Lung (tissue), 16 donors: ENCODE results near the gene CXCL13. TPM values are rescaled to one million over a fixed set of nuclear protein-coding genes. Genes with fewer than 3 reads are reported as not detected.
"Not testable (repeated sequence)": the region's sequence is repeated elsewhere in the genome, so short reads cannot be mapped to it uniquely, and the experiment has no call there.

ENCODE experiments used
- ATAC-seq: fragments of 200-7000 bp; cut with Tn5 transposase; one replicate; pipeline ENCODE4 v1.9.1; 2020; ENCODE audit warnings: moderate number of reproducible peaks; ENCODE audit not compliant: insufficient read depth, low FRiP score
- DNase-seq, 3 donors: peaks; one replicate each; pipeline ENCODE4 v3.0.0-alpha.2; 2013 to 2017
- H3K27ac ChIP-seq, 2 donors: one replicate each; pipeline ENCODE4 v1.5.1; 2013; ENCODE audit warnings: mild to moderate bottlenecking in 2 of 2, moderate library complexity in 2 of 2, control low read depth in 1 of 2, inconsistent platforms in 1 of 2, low read depth in 1 of 2, low read length in 1 of 2
- H3K27me3 ChIP-seq, 3 donors: one replicate each; pipeline ENCODE4 v1.5.1; 2013; ENCODE audit warnings: low read length in 2 of 3; ENCODE audit not compliant: control insufficient read depth in 3 of 3, insufficient read depth in 3 of 3
- H3K36me3 ChIP-seq, 4 donors: one replicate each; pipeline ENCODE4 v1.5.1; 2013; ENCODE audit warnings: low read length in 4 of 4, mild to moderate bottlenecking in 1 of 4, moderate library complexity in 1 of 4; ENCODE audit not compliant: control insufficient read depth in 4 of 4, insufficient read depth in 4 of 4
- H3K4me1 ChIP-seq, 5 donors: one replicate each; pipeline ENCODE4 v1.5.1; 2013; ENCODE audit warnings: low read length in 5 of 5, mild to moderate bottlenecking in 2 of 5, moderate library complexity in 1 of 5; ENCODE audit not compliant: control insufficient read depth in 5 of 5, insufficient read depth in 5 of 5
- H3K4me3 ChIP-seq: one replicate; pipeline ENCODE4 v1.5.1; 2013; ENCODE audit warnings: mild to moderate bottlenecking, control low read depth, moderate library complexity
- H3K9ac ChIP-seq, 2 donors: one replicate each; pipeline ENCODE4 v1.5.1; 2013; ENCODE audit warnings: low read length in 2 of 2, control low read depth in 1 of 2; ENCODE audit not compliant: insufficient read depth in 1 of 2
- H3K9me3 ChIP-seq, 4 donors: one replicate each; pipeline ENCODE4 v1.5.1; 2013; ENCODE audit warnings: low read length in 3 of 4, mild to moderate bottlenecking in 1 of 4, moderate library complexity in 1 of 4; ENCODE audit not compliant: control insufficient read depth in 4 of 4, insufficient read depth in 3 of 4
- CTCF ChIP-seq: IDR thresholded peaks from 2 replicates; pipeline ENCODE4 v1.5.1; 2012; ENCODE audit warnings: mild to moderate bottlenecking; ENCODE audit errors: control extremely low read depth, extremely low read depth
- WGBS, 2 donors: extraction: QIAGEN DNeasy Blood & Tissue Kit; methylation state at CpG; one replicate each; pipeline ENCODE4 v1.1.7; 2013; 5-methylcytosine and 5-hydroxymethylcytosine counted together
- long read RNA-seq, 5 donors: transcript quantifications; one replicate each; lab custom pipeline, GENCODE V29; 2026
- polyA plus RNA-seq, 2 donors: library from polyadenylated mRNA; stranded (reverse); fragments of 200-250 nt; gene quantifications; one replicate each; pipeline ENCODE4 v1.2.1, GENCODE V29; 2013
- total RNA-seq, 2 donors: library from RNA; depleted of rRNA in 1 of 2; stranded (reverse); fragments of >200 nt in 1 of 2; gene quantifications; one replicate each; pipeline ENCODE4 v1.2.1, GENCODE V29; 2014 to 2021
- donor health status: control.
- donor health status: control.
- donor health status: Bipolar disorder and iron deficiency.
- donor health status: healthy.
- donor health status: DM: yes; HTN: yes; CAD: no.

Gene CXCL13
- 10 to 100 TPM in 1 of 2 donors, not detected in 1; 50.0 TPM for total RNA-seq
- polyA plus RNA-seq = 1 to 10 TPM in 1 of 2 donors, under 1 TPM in 1; 0.26 to 5.4 TPM
- long read RNA-seq, donor 1 = 0 reads
- long read RNA-seq, donor 2 = 0 reads
- long read RNA-seq, donor 3 = 0 reads
- long read RNA-seq, donor 4 = 0 reads
- long read RNA-seq, donor 5 = 0 reads

GRCh38 chr4:77605210-77605902 lies at the start of gene CXCL13:
TSS of gene CXCL13 (plus strand) at chr4:77605820. CDS start at chr4:77605866, 46 bp downstream.
- TF ChIP-seq CTCF = no peak
- Histone ChIP-seq H3K36me3 (no peaks in the 10 kb centered on the region), H3K9me3 (no peaks in the 10 kb centered on the region), H3K27ac (no peak within 1 kb of the TSS), H3K4me1 (peaks cover 0 to 12% (median 3%) of the 10 kb centered on the region in 5 donors), H3K9ac (no peak within 1 kb of the TSS), H3K27me3 (peaks cover 0 to 8% (median 0%) of the 10 kb centered on the region in 3 donors), H3K4me3 (no peak within 1 kb of the TSS)
- WGBS, 2 donors = 86 to 91% methylated on average over 8 of the region's 8 CpGs
- ATAC-seq (no peak), DNase-seq (no peak)

GRCh38 chr4:77560170-77560569 lies 45.5 kb upstream of the CXCL13 start:
- no peaks in the 10 kb centered on the region for H3K27me3 ChIP-seq
- WGBS, 2 donors = 85 to 95% methylated on average over 1 of the region's 1 CpG
- no peak overlapping the region for H3K4me3 ChIP-seq
- ATAC-seq = no peak
- no peaks in the 10 kb centered on the region for H3K36me3 ChIP-seq
- H3K9ac ChIP-seq = no peak overlapping the region
- TF ChIP-seq CTCF = no peak
- H3K4me1 ChIP-seq = peaks cover 0 to 3% (median 0%) of the 10 kb centered on the region in 5 donors
- no peak overlapping the region for H3K27ac ChIP-seq
- DNase-seq = no peak
- H3K9me3 ChIP-seq = peaks cover 0 to 4% (median 1%) of the 10 kb centered on the region in 4 donors

- not testable (repeated sequence) for DNase-seq, H3K4me3 ChIP-seq, H3K9me3 ChIP-seq, H3K4me1 ChIP-seq, H3K36me3 ChIP-seq, H3K27ac ChIP-seq, ATAC-seq, H3K27me3 ChIP-seq, H3K9ac ChIP-seq
- 95 to 97% methylated on average over 5 to 12 of the region's 12 CpGs for WGBS, 2 donors
These were observed 43.9 kb upstream of the CXCL13 start for GRCh38 chr4:77561720-77562119.

DNA sequence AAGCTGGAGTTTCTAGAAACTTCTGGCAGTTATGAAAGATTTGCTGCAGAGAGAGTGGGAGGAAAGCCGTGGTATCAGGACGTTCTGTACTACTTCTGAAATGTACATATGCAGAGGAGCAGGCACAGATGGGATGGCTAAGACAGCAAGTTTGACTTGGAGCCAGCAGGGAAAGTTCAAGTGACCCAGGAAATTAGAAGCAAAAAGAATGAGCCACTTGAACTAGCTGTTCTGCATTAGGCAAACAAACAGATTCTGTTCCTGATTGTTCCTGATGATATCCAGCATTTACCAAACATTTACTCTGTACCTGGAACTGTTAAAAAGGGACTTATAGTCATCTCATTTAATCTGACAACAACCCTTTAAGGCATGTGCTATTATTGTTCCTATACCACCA lies 41.4 kb upstream of the CXCL13 start:
- 34 to 48% methylated on average over 2 of the region's 2 CpGs for WGBS, 2 donors
- ATAC-seq (peak; percentile 70), DNase-seq (peak; percentile 18 to 64 (median 44))
- H3K36me3 ChIP-seq = no peaks in the 10 kb centered on the region
- no peaks in the 10 kb centered on the region for H3K27me3 ChIP-seq
- no peak overlapping the region for H3K9ac ChIP-seq
- TF ChIP-seq CTCF = no peak
- peaks cover 0 to 3% (median 0%) of the 10 kb centered on the region in 5 donors for H3K4me1 ChIP-seq
- peak overlapping the region in 1 of 2 donors; percentile 60 for H3K27ac ChIP-seq
- no peak overlapping the region for H3K4me3 ChIP-seq
- H3K9me3 ChIP-seq = no peaks in the 10 kb centered on the region
